Activated CD8-positive, alpha-beta memory T cell treated with anti-CD3 and anti-CD28 coated beads, Interleukin-2, amount 50 U/mL, for 1 hour (primary cell): ENCODE data around the gene WDR12.
A peak's percentile ranks its signal among the peaks of the same experiment; 100 is the strongest.
"Not testable (repeated sequence)": the region's sequence is repeated elsewhere in the genome, so short reads cannot be mapped to it uniquely, and the experiment has no call there.

ENCODE experiments used
- DNase-seq: peaks from one replicate; pipeline ENCODE4 v3.0.0-alpha.2; 2020; ENCODE audit errors: extremely low read depth

WDR12 gene

GRCh38 chr2:202911512-202912341, at the start of gene WDR12, which contains the start of gene CARF:
Gene WDR12, minus strand, starts transcription at chr2:202911673. Its CDS starts 197 bp downstream, at chr2:202911476.
Gene CARF, plus strand, starts transcription at chr2:202912275. Its CDS starts 29,628 bp downstream, at chr2:202941903.
- peak; percentile 74 for DNase-seq

GRCh38 chr2:202960524-202960923, 49.1 kb upstream of the WDR12 start:
- no peak for DNase-seq

- DNase-seq: no peak
Observed at GRCh38 chr2:202950592-202950991, 39.1 kb upstream of the WDR12 start.

GRCh38 chr2:202949333-202949732, 37.9 kb upstream of the WDR12 start:
- not testable (repeated sequence) for DNase-seq

GRCh38 chr2:202945497-202945896, 34.0 kb upstream of the WDR12 start:
- DNase-seq: no peak

GRCh38 chr2:202944816-202945215, 33.3 kb upstream of the WDR12 start:
- DNase-seq: no peak

GRCh38 chr2:202944408-202944807, 32.9 kb upstream of the WDR12 start:
- DNase-seq: no peak

GRCh38 chr2:202941771-202942170, 30.3 kb upstream of the WDR12 start:
- no peak for DNase-seq

GRCh38 chr2:202938960-202939359, 27.5 kb upstream of the WDR12 start:
- no peak for DNase-seq

GRCh38 chr2:202934456-202934855, 23.0 kb upstream of the WDR12 start:
- DNase-seq: no peak

- no peak for DNase-seq
Observed at GRCh38 chr2:202933958-202934357, 22.5 kb upstream of the WDR12 start.

- no peak for DNase-seq
Observed at GRCh38 chr2:202933139-202933510, 21.7 kb upstream of the WDR12 start.

GRCh38 chr2:202932425-202933138, 21.1 kb upstream of the WDR12 start:
- DNase-seq: no peak

GRCh38 chr2:202918860-202919259, 7.4 kb upstream of the WDR12 start:
- no peak for DNase-seq

GRCh38 chr2:202912342-202913201, 1.1 kb upstream of the WDR12 start:
- not testable (repeated sequence) for DNase-seq

- no peak for DNase-seq
Observed at GRCh38 chr2:202911203-202911511, 316 bp downstream of the WDR12 start.

GRCh38 chr2:202910698-202911097, 775 bp downstream of the WDR12 start:
- DNase-seq: no peak

- not testable (repeated sequence) for DNase-seq
Observed at GRCh38 chr2:202910250-202910649, 1.2 kb downstream of the WDR12 start.

GRCh38 chr2:202909394-202910192, 1.9 kb downstream of the WDR12 start:
- DNase-seq: no peak

- no peak for DNase-seq
Observed at GRCh38 chr2:202908186-202908585, 3.3 kb downstream of the WDR12 start.

- not testable (repeated sequence) for DNase-seq
Observed at GRCh38 chr2:202905507-202905906, 6.0 kb downstream of the WDR12 start.
